Naive thymus-derived CD8-positive, alpha-beta T cell (primary cell): ENCODE data around the gene DHRS7. TPM values are rescaled to one million over a fixed set of nuclear protein-coding genes. Genes with fewer than 3 reads are reported as not detected.

ENCODE experiments used
- ATAC-seq, 2 donors: fragments of 150-1000 bp; cut with Tn5 transposase in 1 of 2; sonication (Bioruptor Pico), chemical (Tn5 transposase) in 1 of 2; 1 replicate in 1 of 2; 2 replicates in 1 of 2; pipeline ENCODE4 v1.10.0; 2021; ENCODE audit warnings: mild to moderate bottlenecking in 2 of 2, moderate library complexity in 2 of 2
- POLR2A ChIA-PET: fragments of 350-600 bp; sonication (Branson Sonifier 250); formaldehyde crosslinking; loops from one replicate; lab custom pipeline; 2021; ENCODE audit warnings: antibody characterized with exemption; lab: Charles Lee
- DNase-seq, 10 donors: peaks; one replicate each; pipeline versions ENCODE4 v3.0.0 to v3.0.0-alpha.2; 2020 to 2022
- H3K27ac Mint-ChIP-seq, 10 donors: one replicate each; pipeline ENCODE4 v1.8.0; 2020 to 2022; ENCODE audit warnings: mild to moderate bottlenecking in 10 of 10, mixed read lengths in 10 of 10, moderate library complexity in 4 of 10, inconsistent platforms in 1 of 10
- H3K27me3 Mint-ChIP-seq, 5 donors: one replicate each; pipeline ENCODE4 v1.8.0; 2021 to 2022; ENCODE audit warnings: mixed read lengths in 5 of 5
- H3K36me3 Mint-ChIP-seq, 3 donors: one replicate each; pipeline ENCODE4 v1.8.0; 2020 to 2022; ENCODE audit warnings: mixed read lengths in 3 of 3, mild to moderate bottlenecking in 2 of 3, inconsistent platforms in 1 of 3
- H3K4me1 Mint-ChIP-seq, 4 donors: one replicate each; pipeline ENCODE4 v1.8.0; 2021 to 2022; ENCODE audit warnings: mixed read lengths in 4 of 4
- H3K4me3 Mint-ChIP-seq, 10 donors: one replicate each; pipeline ENCODE4 v1.8.0; 2020 to 2022; ENCODE audit warnings: mild to moderate bottlenecking in 10 of 10, mixed read lengths in 10 of 10, moderate library complexity in 6 of 10, inconsistent platforms in 1 of 10
- H3K9me3 Mint-ChIP-seq, 9 donors: one replicate each; pipeline ENCODE4 v1.8.0; 2020 to 2022; ENCODE audit warnings: mixed read lengths in 9 of 9, mild to moderate bottlenecking in 3 of 9, inconsistent platforms in 1 of 9, moderate library complexity in 1 of 9
- polyA plus RNA-seq, 3 donors: library from polyadenylated mRNA; unstranded; fragments of 300-500 nt; fragmentation: Illumina TruSeq; gene quantifications; one replicate each; pipeline ENCODE4 v1.2.3, GENCODE V29; 2021
- total RNA-seq, 8 experiments: library from RNA in 2 of 8; stranded (reverse) in 2 of 8; gene quantifications; one replicate each; pipeline ENCODE4 v1.2.3 and lab custom pipeline; 2021 to 2026

The DHRS7 gene
- total and polyA plus RNA-seq, 5 experiments from 2014 or later: 70.4 to 212 (median 163) TPM

- peak in 1 of 2 donors; percentile 22 for ATAC-seq
- Mint-ChIP-seq H3K27me3 (no peaks in the 10 kb centered on the region), H3K9me3 (no peaks in the 10 kb centered on the region)
Observed at GRCh38 chr14:60164404-60164711, 840 bp downstream of the DHRS7 start.

GRCh38 chr14:60163693-60164092 is 1.5 kb downstream of the DHRS7 start:
- no peak for ATAC-seq
- Mint-ChIP-seq H3K36me3 (peaks cover 0 to 17% (median 4%) of the 10 kb centered on the region in 3 donors), H3K27ac (peak overlapping the region in 9 of 10 donors; percentile 49 to 100 (median 98)), H3K4me3 (peak overlapping the region; percentile 95 to 100 (median 98)), H3K27me3 (no peaks in the 10 kb centered on the region), H3K9me3 (no peaks in the 10 kb centered on the region), H3K4me1 (peaks cover 20 to 66% (median 65%) of the 10 kb centered on the region in 4 donors)
- DNase-seq: no peak
- POLR2A ChIA-PET: interaction anchor here (0.6 to 3.3 kb wide), 5 partner anchors 9 to 198 kb away, joined by 3 to 31 read pairs (median 16); partner anchors contain the start of gene PPM1A

More at GRCh38 chr14:60164404-60164711, 840 bp downstream of the DHRS7 start:
- H3K4me1 Mint-ChIP-seq: peaks cover 17 to 59% (median 58%) of the 10 kb centered on the region in 4 donors
- peak overlapping the region; percentile 98 to 100 (median 99) for H3K27ac Mint-ChIP-seq
- POLR2A ChIA-PET: interaction anchor here (0.6 to 3.3 kb wide), 15 partner anchors 10 to 1737 kb away, joined by 3 to 31 read pairs (median 5); partner anchors contain the start of genes PCNX4, PPM1A and TIMM9
- H3K4me3 Mint-ChIP-seq: peak overlapping the region; percentile 95 to 100 (median 98)
- DNase-seq: no peak
- peaks cover 0 to 16% (median 4%) of the 10 kb centered on the region in 3 donors for H3K36me3 Mint-ChIP-seq

- DNase-seq (no peak), ATAC-seq (no peak)
- Mint-ChIP-seq H3K4me1 (peaks cover 23 to 81% (median 80%) of the 10 kb centered on the region in 4 donors), H3K27ac (peak overlapping the region; percentile 56 to 99 (median 80)), H3K9me3 (no peaks in the 10 kb centered on the region), H3K27me3 (no peaks in the 10 kb centered on the region), H3K36me3 (peaks cover 0 to 28% (median 4%) of the 10 kb centered on the region in 3 donors), H3K4me3 (peak overlapping the region in 5 of 10 donors; percentile 5 to 61 (median 11))
- POLR2A ChIA-PET: interaction anchor here (1.1 to 1.9 kb wide), 3 partner anchors 10 to 86 kb away, joined by 3 to 7 read pairs (median 4); partner anchors contain the start of gene PCNX4
Observed at GRCh38 chr14:60161196-60162107, 3.7 kb downstream of the DHRS7 start.

- Mint-ChIP-seq H3K4me3 (no peak overlapping the region), H3K9me3 (no peaks in the 10 kb centered on the region), H3K27ac (peak overlapping the region; percentile 22 to 99 (median 80)), H3K27me3 (no peaks in the 10 kb centered on the region), H3K4me1 (peaks cover 25 to 81% (median 80%) of the 10 kb centered on the region in 4 donors), H3K36me3 (peaks cover 0 to 35% (median 4%) of the 10 kb centered on the region in 3 donors)
- POLR2A ChIA-PET: interaction anchor here (0.6 to 1.9 kb wide), 3 partner anchors 68 to 87 kb away, joined by 3 to 7 read pairs (median 3); partner anchors contain the start of gene PCNX4
- DNase-seq (no peak), ATAC-seq (no peak)
Observed at GRCh38 chr14:60160422-60160821, 4.8 kb downstream of the DHRS7 start.

GRCh38 chr14:60154671-60155070 is 10.5 kb downstream of the DHRS7 start:
- DNase-seq: peak in 1 of 10 donors; percentile 9
- H3K36me3 Mint-ChIP-seq: peaks cover 6 to 62% (median 12%) of the 10 kb centered on the region in 3 donors
- H3K27ac Mint-ChIP-seq: peak overlapping the region; percentile 67 to 99 (median 83)
- H3K4me1 Mint-ChIP-seq: peaks cover 36 to 80% (median 75%) of the 10 kb centered on the region in 4 donors
- no peaks in the 10 kb centered on the region for H3K27me3 Mint-ChIP-seq
- H3K4me3 Mint-ChIP-seq: peak overlapping the region; percentile 11 to 67 (median 31)
- peak in 1 of 2 donors; percentile 21 for ATAC-seq
- POLR2A ChIA-PET: interaction anchor here (0.8 to 3.2 kb wide), 3 partner anchors 11 to 64 kb away, joined by 4 to 16 read pairs (median 8); partner anchors contain the start of gene DHRS7
- no peaks in the 10 kb centered on the region for H3K9me3 Mint-ChIP-seq

GRCh38 chr14:60153991-60154390 is 11.2 kb downstream of the DHRS7 start:
- ATAC-seq (no peak), DNase-seq (no peak)
- Mint-ChIP-seq H3K27ac (peak overlapping the region; percentile 67 to 99 (median 83)), H3K36me3 (peaks cover 6 to 69% (median 12%) of the 10 kb centered on the region in 3 donors), H3K4me1 (peaks cover 35 to 73% (median 68%) of the 10 kb centered on the region in 4 donors), H3K27me3 (no peaks in the 10 kb centered on the region), H3K9me3 (no peaks in the 10 kb centered on the region), H3K4me3 (peak overlapping the region; percentile 23 to 68 (median 42))
- POLR2A ChIA-PET: interaction anchor here (0.8 to 3.2 kb wide), 4 partner anchors 9 to 63 kb away, joined by 3 to 16 read pairs (median 6); partner anchors contain the start of gene DHRS7

GRCh38 chr14:60151715-60152114 is 13.5 kb downstream of the DHRS7 start:
- POLR2A ChIA-PET: interaction anchor here (1.2 to 3.0 kb wide), 4 partner anchors 13 to 97 kb away, joined by 4 to 27 read pairs (median 6); partner anchors contain the start of genes DHRS7, PCNX4 and PPM1A
- peak overlapping the region; percentile 30 to 99 (median 92) for H3K27ac Mint-ChIP-seq
- H3K9me3 Mint-ChIP-seq: no peaks in the 10 kb centered on the region
- H3K4me1 Mint-ChIP-seq: peaks cover 26 to 54% (median 51%) of the 10 kb centered on the region in 4 donors
- H3K36me3 Mint-ChIP-seq: peaks cover 11 to 75% (median 15%) of the 10 kb centered on the region in 3 donors
- DNase-seq (peak; percentile 37 to 78 (median 58)), ATAC-seq (peak; percentile 98 to 100)
- peak overlapping the region in 9 of 10 donors; percentile 1 to 51 (median 26) for H3K4me3 Mint-ChIP-seq
- H3K27me3 Mint-ChIP-seq: no peaks in the 10 kb centered on the region

- ATAC-seq (no peak), DNase-seq (no peak)
- H3K36me3 Mint-ChIP-seq: peaks cover 4 to 23% (median 22%) of the 10 kb centered on the region in 3 donors
- H3K27ac Mint-ChIP-seq: no peak overlapping the region
- POLR2A ChIA-PET: no interaction called here
- no peak overlapping the region for H3K4me3 Mint-ChIP-seq
- H3K9me3 Mint-ChIP-seq: no peaks in the 10 kb centered on the region
- no peaks in the 10 kb centered on the region for H3K27me3 Mint-ChIP-seq
- peaks cover 0 to 9% (median 4%) of the 10 kb centered on the region in 4 donors for H3K4me1 Mint-ChIP-seq
Observed at GRCh38 chr14:60134702-60135101, 30.5 kb downstream of the DHRS7 start.

GRCh38 chr14:60133487-60133886 is 31.7 kb downstream of the DHRS7 start:
- H3K27me3 Mint-ChIP-seq: no peaks in the 10 kb centered on the region
- no peaks in the 10 kb centered on the region for H3K9me3 Mint-ChIP-seq
- H3K36me3 Mint-ChIP-seq: peaks cover 6 to 27% (median 25%) of the 10 kb centered on the region in 3 donors
- DNase-seq: no peak
- POLR2A ChIA-PET: no interaction called here
- ATAC-seq: no peak
- peaks cover 0 to 9% (median 4%) of the 10 kb centered on the region in 4 donors for H3K4me1 Mint-ChIP-seq
- H3K27ac Mint-ChIP-seq: no peak overlapping the region
- no peak overlapping the region for H3K4me3 Mint-ChIP-seq

GRCh38 chr14:60125918-60126317 is 39.3 kb downstream of the DHRS7 start:
- no peak overlapping the region for H3K27ac Mint-ChIP-seq
- H3K4me3 Mint-ChIP-seq: no peak overlapping the region
- no peak for DNase-seq
- POLR2A ChIA-PET: no interaction called here
- peaks cover 47 to 70% (median 59%) of the 10 kb centered on the region in 3 donors for H3K36me3 Mint-ChIP-seq
- ATAC-seq: no peak
- no peaks in the 10 kb centered on the region for H3K27me3 Mint-ChIP-seq
- H3K4me1 Mint-ChIP-seq: peaks cover 0 to 7% (median 2%) of the 10 kb centered on the region in 4 donors
- peaks cover 0 to 2% (median 0%) of the 10 kb centered on the region in 9 donors for H3K9me3 Mint-ChIP-seq

GRCh38 chr14:60116181-60116580 is 49.0 kb downstream of the DHRS7 start:
- Mint-ChIP-seq H3K4me1 (peaks cover 3 to 14% (median 5%) of the 10 kb centered on the region in 4 donors), H3K4me3 (no peak overlapping the region), H3K36me3 (peaks cover 9 to 51% (median 26%) of the 10 kb centered on the region in 3 donors), H3K27me3 (no peaks in the 10 kb centered on the region), H3K27ac (no peak overlapping the region), H3K9me3 (no peaks in the 10 kb centered on the region)
- DNase-seq: no peak
- no peak for ATAC-seq
- POLR2A ChIA-PET: interaction anchor here (0.6 kb wide), 1 partner anchor 1891 kb away, joined by 3 read pairs; no protein-coding TSS in a partner anchor

GRCh38 chr14:60114881-60115280 is 50.3 kb downstream of the DHRS7 start:
- ATAC-seq (no peak), DNase-seq (no peak)
- Mint-ChIP-seq H3K9me3 (no peaks in the 10 kb centered on the region), H3K27me3 (no peaks in the 10 kb centered on the region), H3K4me3 (no peak overlapping the region), H3K27ac (no peak overlapping the region), H3K4me1 (peaks cover 10 to 24% (median 12%) of the 10 kb centered on the region in 4 donors), H3K36me3 (peaks cover 11 to 50% (median 28%) of the 10 kb centered on the region in 3 donors)
- POLR2A ChIA-PET: interaction anchor here (0.5 to 1.2 kb wide), 2 partner anchors 23 to 1694 kb away, joined by 3 to 7 read pairs; partner anchors contain the start of gene PCNX4
